Cardiac muscle cell (in vitro differentiated cells and primary cell): ENCODE data around the gene MNX1. TPM values are rescaled to one million over a fixed set of nuclear protein-coding genes. Genes with fewer than 3 reads are reported as not detected.

Source experiments
- DNase-seq, 2 donors: peaks; one replicate each; pipeline versions ENCODE4 v3.0.0 to v3.0.0-alpha.2; 2010 to 2017; ENCODE audit warnings: low read depth in 1 of 2, low spot score in 1 of 2
- H3K27ac ChIP-seq: fragments of 200-600 bp; sonication (generic); 2 replicates; pipeline ENCODE4 v1.5.1; 2016
- H3K27me3 ChIP-seq: fragments of 200-600 bp; sonication (generic); 2 replicates; pipeline ENCODE4 v1.6.0; 2016; ENCODE audit warnings: control low read depth
- H3K36me3 ChIP-seq: fragments of 200-600 bp; sonication (generic); 2 replicates; pipeline ENCODE4 v1.5.1; 2016; ENCODE audit warnings: control low read depth
- H3K4me1 ChIP-seq: fragments of 200-600 bp; sonication (generic); 2 replicates; pipeline ENCODE4 v1.8.1; 2017; ENCODE audit warnings: low read depth, mild to moderate bottlenecking, mixed run types
- H3K4me3 ChIP-seq: fragments of 200-600 bp; sonication (generic); 2 replicates; pipeline ENCODE4 v1.5.1; 2016; ENCODE audit warnings: mild to moderate bottlenecking
- H3K9me3 ChIP-seq: fragments of 200-600 bp; sonication (generic); 2 replicates; pipeline ENCODE4 v1.5.1; 2017; ENCODE audit warnings: low read depth, mild to moderate bottlenecking, control low read depth
- polyA plus RNA-seq: library from polyadenylated mRNA; unstranded; fragments of >200 nt; fragmentation: Nextera tagmentation; extraction: Ambion mirVana; gene quantifications from 2 replicates; pipeline ENCODE4 v1.2.1, GENCODE V29; 2016
- total RNA-seq: library from RNA; depleted of rRNA; stranded (reverse); fragments of >200 nt; gene quantifications from 2 replicates; pipeline ENCODE4 v1.2.3, GENCODE V29; 2016
- TF ChIP-seq, protein P1 (sequence below): IDR thresholded peaks from 2 replicates; pipeline ENCODE4 v1.5.1; 2012; ENCODE audit warnings: low read depth, mild to moderate bottlenecking, low read length

MNX1 gene
- total and polyA plus RNA-seq, 2 experiments from 2014 or later: 0.35 to 0.77 TPM

DNA sequence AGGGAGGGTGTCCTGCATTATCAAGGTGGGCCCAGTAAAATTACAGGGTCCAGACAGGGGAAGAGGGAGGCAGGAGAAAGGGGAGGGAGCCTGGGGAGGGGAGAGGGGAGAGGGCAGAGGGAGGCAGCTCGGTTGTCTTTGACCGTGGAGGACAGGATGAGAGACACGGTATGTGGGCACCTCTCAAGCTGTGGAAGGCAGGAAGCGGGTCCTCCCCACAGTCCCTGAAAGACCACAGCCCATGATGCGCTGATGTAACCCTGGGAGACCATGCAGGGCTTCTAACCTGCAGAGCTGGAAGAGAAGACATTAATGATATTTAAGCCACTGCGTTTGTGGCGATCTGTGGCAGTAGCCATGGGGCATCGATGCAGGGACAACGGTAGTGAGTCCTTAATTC, 27.2 kb upstream of the MNX1 start:
- Histone ChIP-seq H3K27me3 (peaks cover 12% of the 10 kb centered on the region), H3K27ac (no peak overlapping the region), H3K4me3 (no peak overlapping the region), H3K9me3 (no peaks in the 10 kb centered on the region), H3K4me1 (no peaks in the 10 kb centered on the region), H3K36me3 (no peaks in the 10 kb centered on the region)
- no peak for DNase-seq
- TF ChIP-seq, protein P1, sequence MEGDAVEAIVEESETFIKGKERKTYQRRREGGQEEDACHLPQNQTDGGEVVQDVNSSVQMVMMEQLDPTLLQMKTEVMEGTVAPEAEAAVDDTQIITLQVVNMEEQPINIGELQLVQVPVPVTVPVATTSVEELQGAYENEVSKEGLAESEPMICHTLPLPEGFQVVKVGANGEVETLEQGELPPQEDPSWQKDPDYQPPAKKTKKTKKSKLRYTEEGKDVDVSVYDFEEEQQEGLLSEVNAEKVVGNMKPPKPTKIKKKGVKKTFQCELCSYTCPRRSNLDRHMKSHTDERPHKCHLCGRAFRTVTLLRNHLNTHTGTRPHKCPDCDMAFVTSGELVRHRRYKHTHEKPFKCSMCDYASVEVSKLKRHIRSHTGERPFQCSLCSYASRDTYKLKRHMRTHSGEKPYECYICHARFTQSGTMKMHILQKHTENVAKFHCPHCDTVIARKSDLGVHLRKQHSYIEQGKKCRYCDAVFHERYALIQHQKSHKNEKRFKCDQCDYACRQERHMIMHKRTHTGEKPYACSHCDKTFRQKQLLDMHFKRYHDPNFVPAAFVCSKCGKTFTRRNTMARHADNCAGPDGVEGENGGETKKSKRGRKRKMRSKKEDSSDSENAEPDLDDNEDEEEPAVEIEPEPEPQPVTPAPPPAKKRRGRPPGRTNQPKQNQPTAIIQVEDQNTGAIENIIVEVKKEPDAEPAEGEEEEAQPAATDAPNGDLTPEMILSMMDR: no peak

DNA sequence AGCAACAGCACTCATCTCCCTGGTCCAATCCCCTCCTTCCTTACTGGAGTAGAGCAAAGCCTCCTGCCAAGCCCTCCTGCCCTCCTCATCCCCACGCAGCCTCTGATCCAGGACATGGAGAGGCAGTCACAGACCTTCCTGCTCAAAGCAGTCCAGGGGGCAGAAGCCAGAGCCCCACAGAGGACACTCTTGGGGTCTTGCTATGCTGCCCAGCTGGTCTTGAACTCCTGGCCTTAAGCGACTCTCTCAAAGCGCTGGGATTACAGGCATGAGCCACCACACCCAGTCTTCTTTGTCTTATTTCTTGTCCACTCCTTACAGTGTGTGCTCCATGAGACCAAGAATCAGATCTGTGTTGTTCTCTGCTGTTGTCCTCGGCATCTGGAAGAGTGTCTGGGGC, 26.6 kb upstream of the MNX1 start:
- H3K27me3 ChIP-seq: peaks cover 18% of the 10 kb centered on the region

DNA sequence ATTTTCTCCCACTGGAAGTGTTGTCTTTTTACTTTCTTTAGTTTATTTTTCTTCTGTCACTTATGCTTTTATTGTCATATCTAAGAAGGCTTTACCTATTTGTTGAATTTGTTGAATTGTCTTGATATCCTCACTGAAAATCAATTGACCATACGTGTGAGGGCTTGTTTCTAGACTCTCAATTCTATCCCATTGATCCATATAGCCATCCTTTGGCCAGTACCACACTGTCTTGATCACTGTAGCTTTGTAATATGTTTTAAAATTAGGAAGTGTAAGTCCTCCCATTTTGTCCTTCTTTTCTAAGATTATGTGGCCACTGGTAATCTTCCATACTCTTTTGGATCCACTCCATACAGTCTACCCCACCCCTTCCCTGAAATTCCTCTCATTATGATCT, 25.5 kb upstream of the MNX1 start:
- H3K36me3 ChIP-seq: no peaks in the 10 kb centered on the region
- H3K4me3 ChIP-seq: no peak overlapping the region
- no peaks in the 10 kb centered on the region for H3K4me1 ChIP-seq
- no peak for DNase-seq
- TF ChIP-seq, protein P1: no peak
- no peaks in the 10 kb centered on the region for H3K9me3 ChIP-seq
- H3K27me3 ChIP-seq: peaks cover 28% of the 10 kb centered on the region
- H3K27ac ChIP-seq: no peak overlapping the region

More for the DNA sequence above, 26.6 kb upstream of the MNX1 start:
- Histone ChIP-seq H3K36me3 (no peaks in the 10 kb centered on the region), H3K9me3 (no peaks in the 10 kb centered on the region), H3K4me1 (no peaks in the 10 kb centered on the region), H3K27ac (no peak overlapping the region), H3K4me3 (no peak overlapping the region)
- TF ChIP-seq, protein P1: no peak
- DNase-seq: no peak

- Histone ChIP-seq H3K27ac (no peak overlapping the region), H3K27me3 (peaks cover 30% of the 10 kb centered on the region), H3K9me3 (no peaks in the 10 kb centered on the region), H3K4me1 (no peaks in the 10 kb centered on the region), H3K4me3 (no peak overlapping the region), H3K36me3 (no peaks in the 10 kb centered on the region)
- no peak for DNase-seq
- TF ChIP-seq, protein P1: no peak
Measured at GRCh38 chr7:157035302-157035701, 24.8 kb upstream of the MNX1 start.

DNA sequence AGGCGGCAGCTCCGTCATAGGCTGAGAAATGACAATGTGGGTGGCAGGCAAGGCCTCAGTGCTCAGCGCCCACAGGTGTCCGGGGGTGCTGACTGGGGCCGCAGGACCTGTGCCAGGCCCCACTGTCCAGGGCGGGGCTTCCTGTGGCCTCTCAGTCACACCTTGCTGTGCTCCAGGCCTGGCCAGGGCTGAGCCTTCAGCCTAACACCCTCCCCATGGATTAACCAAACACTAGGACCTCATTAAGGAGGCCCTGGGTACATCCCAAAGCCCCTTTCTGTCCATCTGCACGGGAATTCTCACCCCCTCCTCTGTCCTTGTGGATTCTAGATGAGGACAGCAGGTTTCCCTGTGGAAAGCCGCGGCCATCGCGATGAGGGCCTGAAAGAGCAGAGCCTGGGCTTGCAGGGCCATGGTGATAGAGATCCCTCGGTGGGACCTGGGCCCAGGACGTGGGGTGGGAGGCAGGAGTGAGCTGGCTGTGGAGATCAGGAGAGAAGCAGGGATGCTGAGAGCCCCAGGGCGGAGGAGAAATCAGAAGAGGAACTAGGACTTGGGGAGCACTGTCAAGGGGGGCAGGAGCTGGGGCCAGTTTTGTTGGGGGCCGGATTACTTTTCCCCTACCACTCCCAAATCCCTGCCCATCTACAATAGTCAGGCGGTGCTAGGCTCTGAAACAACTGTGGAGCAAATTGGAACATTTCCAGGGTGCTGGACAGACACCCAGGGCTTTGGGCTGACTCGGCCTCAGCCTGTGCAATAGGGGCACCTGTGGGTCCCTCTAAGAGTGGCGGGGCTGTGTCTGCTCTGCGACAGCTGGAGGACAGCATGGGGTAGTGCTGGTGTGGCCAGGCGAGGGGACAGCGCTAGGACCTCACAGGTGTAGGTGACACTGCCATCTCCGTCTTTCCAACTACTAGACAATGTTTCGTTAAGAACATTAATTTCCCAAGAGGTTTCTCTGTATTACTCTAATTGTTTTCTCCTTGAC, 23.3 kb upstream of the MNX1 start:
- H3K4me1 ChIP-seq: no peaks in the 10 kb centered on the region
- H3K36me3 ChIP-seq: no peaks in the 10 kb centered on the region
- H3K9me3 ChIP-seq: no peaks in the 10 kb centered on the region
- TF ChIP-seq, protein P1: no peak
- no peak overlapping the region for H3K4me3 ChIP-seq
- H3K27ac ChIP-seq: no peak overlapping the region
- H3K27me3 ChIP-seq: peaks cover 42% of the 10 kb centered on the region
- no peak for DNase-seq
